ENCODE measurements around the gene KAT6B. TPM values are rescaled to one million over a fixed set of nuclear protein-coding genes. Genes with fewer than 3 reads are reported as not detected.

The KAT6B gene
- total RNA-seq, 1 donor from 2014 or later, result 41.0 TPM

GRCh38 chr10:74882831-74883230 is 56.4 kb downstream of the KAT6B start:
- TF ChIP-seq, protein P1, sequence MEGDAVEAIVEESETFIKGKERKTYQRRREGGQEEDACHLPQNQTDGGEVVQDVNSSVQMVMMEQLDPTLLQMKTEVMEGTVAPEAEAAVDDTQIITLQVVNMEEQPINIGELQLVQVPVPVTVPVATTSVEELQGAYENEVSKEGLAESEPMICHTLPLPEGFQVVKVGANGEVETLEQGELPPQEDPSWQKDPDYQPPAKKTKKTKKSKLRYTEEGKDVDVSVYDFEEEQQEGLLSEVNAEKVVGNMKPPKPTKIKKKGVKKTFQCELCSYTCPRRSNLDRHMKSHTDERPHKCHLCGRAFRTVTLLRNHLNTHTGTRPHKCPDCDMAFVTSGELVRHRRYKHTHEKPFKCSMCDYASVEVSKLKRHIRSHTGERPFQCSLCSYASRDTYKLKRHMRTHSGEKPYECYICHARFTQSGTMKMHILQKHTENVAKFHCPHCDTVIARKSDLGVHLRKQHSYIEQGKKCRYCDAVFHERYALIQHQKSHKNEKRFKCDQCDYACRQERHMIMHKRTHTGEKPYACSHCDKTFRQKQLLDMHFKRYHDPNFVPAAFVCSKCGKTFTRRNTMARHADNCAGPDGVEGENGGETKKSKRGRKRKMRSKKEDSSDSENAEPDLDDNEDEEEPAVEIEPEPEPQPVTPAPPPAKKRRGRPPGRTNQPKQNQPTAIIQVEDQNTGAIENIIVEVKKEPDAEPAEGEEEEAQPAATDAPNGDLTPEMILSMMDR (IDR thresholded peaks at IDR 0.05; ENCODE audit: borderline replicate concordance), result no peak
- intact Hi-C loops (cut with micrococcal nuclease), result no loop called here
- no peaks in the 10 kb centered on the region for H3K27me3 ChIP-seq (ENCODE audit: low read depth)
- no peaks in the 10 kb centered on the region for H3K9me3 ChIP-seq (replicated peaks)
- no peaks in the 10 kb centered on the region for H3K36me3 ChIP-seq
- DNase-seq, result no peak
- peaks cover 59% of the 10 kb centered on the region for H3K4me1 ChIP-seq
- H3K27ac ChIP-seq (replicated peaks), result no peak overlapping the region
- H3K4me3 ChIP-seq, result no peak overlapping the region

DNA sequence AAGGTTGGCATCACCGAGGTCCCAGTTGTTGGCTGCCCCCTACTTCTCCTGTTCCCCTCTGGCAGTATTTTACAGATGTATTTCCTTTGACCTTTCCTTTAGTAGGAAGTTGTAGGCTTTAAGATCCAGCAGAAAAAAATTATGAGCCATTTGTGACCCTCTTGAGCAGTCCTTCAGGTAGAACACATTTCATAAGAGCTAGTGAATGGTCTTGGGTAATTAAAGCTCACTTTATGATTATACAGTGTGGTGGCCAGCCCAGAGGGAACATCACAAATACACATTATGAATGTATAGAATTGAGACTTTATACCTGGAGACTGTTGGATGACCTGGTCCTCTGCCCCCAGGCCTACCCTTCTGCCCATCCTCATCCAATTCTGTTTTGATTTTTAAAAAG is 57.0 kb downstream of the KAT6B start:
- peaks cover 58% of the 10 kb centered on the region for H3K4me1 ChIP-seq

GRCh38 chr10:74887614-74888284 is 61.3 kb downstream of the KAT6B start:
- H3K4me1 ChIP-seq, result peaks cover 80% of the 10 kb centered on the region
- no peaks in the 10 kb centered on the region for H3K27me3 ChIP-seq (ENCODE audit: low read depth)
- H3K4me3 ChIP-seq, result no peak overlapping the region
- DNase-seq, result no peak
- H3K36me3 ChIP-seq, result no peaks in the 10 kb centered on the region
- no peaks in the 10 kb centered on the region for H3K9me3 ChIP-seq (replicated peaks)
- TF ChIP-seq, protein P1 (IDR thresholded peaks at IDR 0.05; ENCODE audit: borderline replicate concordance), result no peak
- intact Hi-C loops (cut with micrococcal nuclease), result no loop called here
- no peak overlapping the region for H3K27ac ChIP-seq (replicated peaks)

More for the DNA sequence above, 57.0 kb downstream of the KAT6B start:
- no peaks in the 10 kb centered on the region for H3K36me3 ChIP-seq
- intact Hi-C loops (cut with micrococcal nuclease), result no loop called here
- TF ChIP-seq, protein P1 (IDR thresholded peaks at IDR 0.05; ENCODE audit: borderline replicate concordance), result no peak
- H3K4me3 ChIP-seq, result no peak overlapping the region
- H3K27ac ChIP-seq (replicated peaks), result no peak overlapping the region
- no peaks in the 10 kb centered on the region for H3K9me3 ChIP-seq (replicated peaks)
- no peak for DNase-seq
- no peaks in the 10 kb centered on the region for H3K27me3 ChIP-seq (ENCODE audit: low read depth)

GRCh38 chr10:74888962-74889661 is 62.7 kb downstream of the KAT6B start:
- no peak overlapping the region for H3K27ac ChIP-seq (replicated peaks)
- no peaks in the 10 kb centered on the region for H3K9me3 ChIP-seq (replicated peaks)
- DNase-seq, result no peak
- H3K36me3 ChIP-seq, result no peaks in the 10 kb centered on the region
- no peak overlapping the region for H3K4me3 ChIP-seq
- TF ChIP-seq, protein P1 (IDR thresholded peaks at IDR 0.05; ENCODE audit: borderline replicate concordance), result peak; percentile 17
- no peaks in the 10 kb centered on the region for H3K27me3 ChIP-seq (ENCODE audit: low read depth)
- intact Hi-C loops (cut with micrococcal nuclease), result no loop called here
- H3K4me1 ChIP-seq, result peaks cover 73% of the 10 kb centered on the region

- Histone ChIP-seq H3K27me3 (ENCODE audit: low read depth) (no peaks in the 10 kb centered on the region), H3K9me3 (replicated peaks) (no peaks in the 10 kb centered on the region), H3K36me3 (no peaks in the 10 kb centered on the region), H3K4me1 (peaks cover 72% of the 10 kb centered on the region), H3K4me3 (no peak overlapping the region), H3K27ac (replicated peaks) (peak overlapping the region; percentile 75)
- TF ChIP-seq, protein P1 (IDR thresholded peaks at IDR 0.05; ENCODE audit: borderline replicate concordance), result no peak
- intact Hi-C loops (cut with micrococcal nuclease), result no loop called here
- DNase-seq, result no peak
Observed at GRCh38 chr10:74889662-74889998, 63.2 kb downstream of the KAT6B start.
